Measurements from ENCODE around the gene EPX. TPM values are rescaled to one million over a fixed set of nuclear protein-coding genes. Genes with fewer than 3 reads are reported as not detected.

Gene EPX
- total RNA-seq, 1 experiment from 2014 or later = not detected

DNA sequence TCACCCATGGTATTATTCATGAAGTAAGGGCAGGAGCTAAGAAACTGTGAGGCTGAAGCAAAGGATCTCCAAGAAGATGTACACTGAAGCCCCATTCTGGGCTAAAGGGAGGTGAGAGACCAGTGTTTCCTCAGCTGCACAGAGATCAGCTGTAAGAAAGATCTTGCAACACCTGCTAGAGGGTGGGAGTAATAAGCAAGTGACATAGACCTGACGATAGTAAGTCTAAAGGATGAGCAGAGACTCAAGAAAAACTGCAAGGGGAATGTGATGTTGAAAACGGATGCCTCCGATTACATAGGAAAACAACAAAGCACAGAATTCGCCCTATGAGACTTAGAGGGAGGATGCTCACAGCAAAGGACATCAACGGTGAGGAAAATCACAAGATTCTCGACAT lies 25.8 kb upstream of the EPX start, which contains the start of gene OR4D2:
Gene OR4D2, plus strand, starts transcription at position 301 of the 400 bp plus-strand sequence. CDS start 2,674 bp downstream, outside the sequence.
- no peak for DNase-seq (ENCODE audit: low spot score)
- H3K9me3 ChIP-seq (ENCODE audit: low read depth, low read length, poor library complexity, severe bottlenecking) = no peaks in the 10 kb centered on the region
- peaks cover 98% of the 10 kb centered on the region for H3K27me3 ChIP-seq (replicated peaks; ENCODE audit: insufficient read depth, low read depth, low read length, poor library complexity)
- no TSS peak for BruUV-seq (replicated peaks)
- H3K4me1 ChIP-seq (ENCODE audit: insufficient read depth, low read length, poor library complexity, severe bottlenecking) = no peaks in the 10 kb centered on the region
- ChIA-PET CTCF (no interaction called here), POLR2A (ENCODE audit: low non-redundant PET) (no interaction called here)
- H3K4me3 ChIP-seq (ENCODE audit: low read depth, low read length, poor library complexity, severe bottlenecking) = no peak within 1 kb of the TSS
- TF ChIP-seq, protein P1, sequence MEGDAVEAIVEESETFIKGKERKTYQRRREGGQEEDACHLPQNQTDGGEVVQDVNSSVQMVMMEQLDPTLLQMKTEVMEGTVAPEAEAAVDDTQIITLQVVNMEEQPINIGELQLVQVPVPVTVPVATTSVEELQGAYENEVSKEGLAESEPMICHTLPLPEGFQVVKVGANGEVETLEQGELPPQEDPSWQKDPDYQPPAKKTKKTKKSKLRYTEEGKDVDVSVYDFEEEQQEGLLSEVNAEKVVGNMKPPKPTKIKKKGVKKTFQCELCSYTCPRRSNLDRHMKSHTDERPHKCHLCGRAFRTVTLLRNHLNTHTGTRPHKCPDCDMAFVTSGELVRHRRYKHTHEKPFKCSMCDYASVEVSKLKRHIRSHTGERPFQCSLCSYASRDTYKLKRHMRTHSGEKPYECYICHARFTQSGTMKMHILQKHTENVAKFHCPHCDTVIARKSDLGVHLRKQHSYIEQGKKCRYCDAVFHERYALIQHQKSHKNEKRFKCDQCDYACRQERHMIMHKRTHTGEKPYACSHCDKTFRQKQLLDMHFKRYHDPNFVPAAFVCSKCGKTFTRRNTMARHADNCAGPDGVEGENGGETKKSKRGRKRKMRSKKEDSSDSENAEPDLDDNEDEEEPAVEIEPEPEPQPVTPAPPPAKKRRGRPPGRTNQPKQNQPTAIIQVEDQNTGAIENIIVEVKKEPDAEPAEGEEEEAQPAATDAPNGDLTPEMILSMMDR (conservative IDR thresholded peaks at IDR 0.05; ENCODE audit: low read depth, low read length) = no peak
- no peak for TF ChIP-seq EZH2 (IDR thresholded peaks at IDR 0.05; ENCODE audit: borderline replicate concordance, low read depth, low read length, poor library complexity, severe bottlenecking)
- H3K27ac ChIP-seq (ENCODE audit: low read depth, low read length, poor library complexity, severe bottlenecking) = no peak within 1 kb of the TSS
- intact Hi-C loops (cut with micrococcal nuclease; ENCODE audit: unreplicated experiment) = no loop called here
- no peaks in the 10 kb centered on the region for H3K36me3 ChIP-seq (ENCODE audit: insufficient read depth, low read length, poor library complexity, severe bottlenecking)

DNA sequence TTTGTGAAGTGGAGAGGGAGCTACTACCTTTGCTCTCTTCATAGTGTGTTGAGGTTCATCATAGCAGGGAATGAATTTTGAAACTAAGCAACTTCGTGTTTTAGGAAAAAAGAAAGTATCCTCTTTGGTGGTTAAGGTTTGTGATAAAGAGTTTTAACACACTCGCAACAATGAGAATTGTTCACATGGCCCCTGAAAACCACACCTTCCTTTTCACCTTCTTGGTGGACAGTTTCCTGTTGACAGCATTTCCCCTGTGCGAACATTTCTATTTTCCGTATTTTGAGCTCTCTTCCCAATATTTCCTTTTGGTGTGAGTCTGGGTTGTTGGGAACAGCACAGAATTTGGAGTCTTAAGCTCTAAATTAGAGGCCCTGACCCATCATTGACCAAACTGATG lies 21.9 kb upstream of the EPX start:
- no peaks in the 10 kb centered on the region for H3K4me1 ChIP-seq (ENCODE audit: insufficient read depth, low read length, poor library complexity, severe bottlenecking)
- no TSS peak for BruUV-seq (replicated peaks)
- no peak for DNase-seq (ENCODE audit: low spot score)
- POLR2A ChIA-PET (ENCODE audit: low non-redundant PET) = no interaction called here
- no peak overlapping the region for H3K27ac ChIP-seq (ENCODE audit: low read depth, low read length, poor library complexity, severe bottlenecking)
- H3K36me3 ChIP-seq (ENCODE audit: insufficient read depth, low read length, poor library complexity, severe bottlenecking) = no peaks in the 10 kb centered on the region
- intact Hi-C loops (cut with micrococcal nuclease; ENCODE audit: unreplicated experiment) = loop anchor here (5.0 kb wide), 1 partner anchor 48 kb away; no protein-coding TSS in a partner anchor
- no peaks in the 10 kb centered on the region for H3K9me3 ChIP-seq (ENCODE audit: low read depth, low read length, poor library complexity, severe bottlenecking)
- peaks cover 98% of the 10 kb centered on the region for H3K27me3 ChIP-seq (replicated peaks; ENCODE audit: insufficient read depth, low read depth, low read length, poor library complexity)
- no peak for TF ChIP-seq EZH2 (IDR thresholded peaks at IDR 0.05; ENCODE audit: borderline replicate concordance, low read depth, low read length, poor library complexity, severe bottlenecking)
- TF ChIP-seq, protein P1 (conservative IDR thresholded peaks at IDR 0.05; ENCODE audit: low read depth, low read length) = no peak
- H3K4me3 ChIP-seq (ENCODE audit: low read depth, low read length, poor library complexity, severe bottlenecking) = no peak overlapping the region
- CTCF ChIA-PET = no interaction called here

DNA sequence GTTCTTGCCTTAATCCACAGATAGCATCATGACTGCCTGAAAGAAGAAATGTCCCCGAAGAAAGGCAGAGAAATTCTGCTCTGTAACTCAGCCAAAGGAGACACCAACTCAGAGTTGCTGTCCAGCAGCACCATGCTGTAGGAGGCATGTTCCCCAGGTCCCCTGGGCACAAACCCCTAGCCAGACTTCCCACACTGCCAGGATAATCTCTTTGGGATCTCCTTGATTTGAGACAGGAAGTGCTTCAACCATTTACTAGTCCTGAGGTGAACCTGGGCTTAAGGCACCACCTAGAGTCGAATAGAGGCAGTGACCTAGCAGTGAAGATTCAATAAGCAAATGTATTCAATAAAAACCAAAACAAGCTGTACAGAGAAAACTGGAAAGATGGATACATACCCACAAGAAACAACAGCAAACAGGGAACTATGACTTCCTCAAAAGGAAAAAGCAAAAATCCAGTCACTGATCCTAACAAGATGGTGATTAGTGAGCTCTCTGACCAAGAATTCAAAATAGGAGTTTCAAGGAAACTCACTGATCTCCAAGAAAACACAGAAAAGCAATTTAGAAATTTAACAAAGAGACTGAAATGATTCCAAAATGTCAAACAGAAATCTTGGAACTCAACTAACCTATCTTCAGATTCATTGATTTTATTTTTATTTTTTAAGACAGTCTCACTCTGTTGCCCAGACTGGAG lies 20.0 kb upstream of the EPX start:
- no peaks in the 10 kb centered on the region for H3K36me3 ChIP-seq (ENCODE audit: insufficient read depth, low read length, poor library complexity, severe bottlenecking)
- POLR2A ChIA-PET (ENCODE audit: low non-redundant PET) = no interaction called here
- no peaks in the 10 kb centered on the region for H3K9me3 ChIP-seq (ENCODE audit: low read depth, low read length, poor library complexity, severe bottlenecking)
- peaks cover 80% of the 10 kb centered on the region for H3K27me3 ChIP-seq (replicated peaks; ENCODE audit: insufficient read depth, low read depth, low read length, poor library complexity)
- CTCF ChIA-PET = interaction anchor here (0.6 to 0.7 kb wide), 3 partner anchors 48 to 313 kb away, joined by 3 to 13 read pairs (median 4); no protein-coding TSS in a partner anchor
- BruUV-seq (replicated peaks) = no TSS peak
- intact Hi-C loops (cut with micrococcal nuclease; ENCODE audit: unreplicated experiment) = loop anchor here (5.0 kb wide), 1 partner anchor 50 kb away; no protein-coding TSS in a partner anchor
- TF ChIP-seq EZH2 (IDR thresholded peaks at IDR 0.05; ENCODE audit: borderline replicate concordance, low read depth, low read length, poor library complexity, severe bottlenecking) = no peak
- TF ChIP-seq, protein P1 (conservative IDR thresholded peaks at IDR 0.05; ENCODE audit: low read depth, low read length) = peak; percentile 52
- DNase-seq (ENCODE audit: low spot score) = peak; percentile 52
- no peak overlapping the region for H3K4me3 ChIP-seq (ENCODE audit: low read depth, low read length, poor library complexity, severe bottlenecking)
- H3K4me1 ChIP-seq (ENCODE audit: insufficient read depth, low read length, poor library complexity, severe bottlenecking) = no peaks in the 10 kb centered on the region
- H3K27ac ChIP-seq (ENCODE audit: low read depth, low read length, poor library complexity, severe bottlenecking) = no peak overlapping the region

All from A673 (cell line).